Kidney (tissue), 14 donors: ENCODE data around the gene LBH. TPM values are rescaled to one million over a fixed set of nuclear protein-coding genes. Genes with fewer than 3 reads are reported as not detected.
A peak's percentile ranks its signal among the peaks of the same experiment; 100 is the strongest.

ENCODE experiments used
- DNase-seq, 5 donors: peaks; one replicate each; pipeline ENCODE4 v3.0.0-alpha.2; 2013 to 2020
- FAIRE-seq: peaks from 2 replicates; lab custom pipeline; 2012; peaks lifted over from hg19 to GRCh38; lab: Jason Lieb, UNC
- H3K27ac ChIP-seq, 2 donors: one replicate each; pipeline ENCODE4 v1.7.0; 2013; ENCODE audit warnings: low read depth in 2 of 2, low read length in 2 of 2, inconsistent platforms in 1 of 2
- H3K27me3 ChIP-seq: one replicate; pipeline ENCODE4 v1.7.1; 2013; ENCODE audit warnings: low read length, inconsistent platforms; ENCODE audit not compliant: control insufficient read depth, insufficient read depth
- H3K36me3 ChIP-seq, 3 donors: one replicate each; pipeline versions ENCODE4 v1.7.0 to v1.7.1; 2013; ENCODE audit warnings: low read length in 3 of 3, control low read depth in 1 of 3, inconsistent platforms in 1 of 3; ENCODE audit not compliant: insufficient read depth in 3 of 3, control insufficient read depth in 2 of 3
- H3K4me1 ChIP-seq, 3 donors: one replicate each; pipeline versions ENCODE4 v1.7.0 to v1.7.1; 2013; ENCODE audit warnings: low read length in 3 of 3, inconsistent platforms in 1 of 3, low read depth in 1 of 3; ENCODE audit not compliant: control insufficient read depth in 2 of 3, insufficient read depth in 2 of 3
- H3K4me3 ChIP-seq, 3 donors: one replicate each; pipeline versions ENCODE4 v1.7.0 to v1.8.1; 2013; ENCODE audit warnings: low read length in 3 of 3, control low read depth in 1 of 3, inconsistent platforms in 1 of 3
- H3K9ac ChIP-seq, 3 donors: one replicate each; pipeline versions ENCODE4 v1.7.0 to v1.7.1; 2013; ENCODE audit warnings: low read length in 3 of 3, control low read depth in 1 of 3, inconsistent platforms in 1 of 3
- H3K9me3 ChIP-seq, 3 donors: one replicate each; pipeline versions ENCODE4 v1.7.0 to v1.7.1; 2013; ENCODE audit warnings: low read length in 3 of 3, control low read depth in 1 of 3, inconsistent platforms in 1 of 3; ENCODE audit not compliant: control insufficient read depth in 2 of 3, insufficient read depth in 1 of 3
- CTCF ChIP-seq: IDR thresholded peaks from 3 replicates; pipeline ENCODE4 v1.5.1; 2012; ENCODE audit warnings: mild to moderate bottlenecking, moderate library complexity, borderline replicate concordance; ENCODE audit not compliant: insufficient read depth; ENCODE audit errors: extremely low read depth
- intact Hi-C: fragments of 100-400 bp; cut with DNase I; formaldehyde crosslinking; loops from one replicate; pipeline ENCODE4 v1.11.1; 2022
- polyA plus RNA-seq: library from polyadenylated mRNA; stranded (reverse); fragments of 350-450 nt; fragmentation: Illumina TruSeq; extraction: RNeasy Lipid Tissue Mini Kit (QIAGEN cat#74804); gene quantifications from one replicate; pipeline ENCODE4 v1.2.3, GENCODE V29; 2014; ENCODE audit warnings: low read depth, low replicate concordance; ENCODE audit not compliant: insufficient read depth
- total RNA-seq: library from RNA; stranded (reverse); fragmentation: NEBNext Ultra II Directional; extraction: Animal tissue kit (Norgen Biotek cat#: 25700); gene quantifications from one replicate; pipeline ENCODE4 v1.2.1, GENCODE V29; 2021
- donor health status: control.
- donor health status: control.
- donor health status: control.
- donor health status: control.
- donor health status: control.
- donor health status: DM: yes; HTN: yes; CAD: no.
- donor health status: Normal renal cell carcinoma (clear cell type).

The LBH gene
- total and polyA plus RNA-seq, 2 donors from 2014 or later: 27.2 to 81.9 TPM

- DNase-seq (no peak), FAIRE-seq (no peak)
- H3K27ac ChIP-seq: no peak overlapping the region
- no peaks in the 10 kb centered on the region for H3K36me3 ChIP-seq
- H3K9me3 ChIP-seq: no peaks in the 10 kb centered on the region
- H3K9ac ChIP-seq: no peak overlapping the region
- intact Hi-C loops: no loop called here
- H3K27me3 ChIP-seq: no peaks in the 10 kb centered on the region
- H3K4me1 ChIP-seq: no peaks in the 10 kb centered on the region
- no peak overlapping the region for H3K4me3 ChIP-seq
- no peak for TF ChIP-seq CTCF
Measured at GRCh38 chr2:30216157-30216556, 15.2 kb upstream of the LBH start.

- TF ChIP-seq CTCF: no peak
- no peaks in the 10 kb centered on the region for H3K9me3 ChIP-seq
- no peak overlapping the region for H3K9ac ChIP-seq
- H3K4me1 ChIP-seq: no peaks in the 10 kb centered on the region
- no peak overlapping the region for H3K4me3 ChIP-seq
- peak overlapping the region in 1 of 2 donors; percentile 54 for H3K27ac ChIP-seq
- FAIRE-seq (no peak), DNase-seq (peak in 4 of 5 donors; percentile 36 to 91 (median 66))
- intact Hi-C loops: no loop called here
- H3K36me3 ChIP-seq: no peaks in the 10 kb centered on the region
- no peaks in the 10 kb centered on the region for H3K27me3 ChIP-seq
Measured at GRCh38 chr2:30217644-30218337, 13.5 kb upstream of the LBH start.

- H3K27ac ChIP-seq: peak overlapping the region in 1 of 2 donors; percentile 54
- DNase-seq (no peak), FAIRE-seq (no peak)
Measured at GRCh38 chr2:30218338-30218713, 13.0 kb upstream of the LBH start.

More at GRCh38 chr2:30218338-30218713, 13.0 kb upstream of the LBH start:
- intact Hi-C loops: no loop called here
- H3K27me3 ChIP-seq: no peaks in the 10 kb centered on the region
- no peak for TF ChIP-seq CTCF
- no peak overlapping the region for H3K4me3 ChIP-seq
- peaks cover 0 to 2% (median 0%) of the 10 kb centered on the region in 3 donors for H3K4me1 ChIP-seq
- no peak overlapping the region for H3K9ac ChIP-seq
- no peaks in the 10 kb centered on the region for H3K36me3 ChIP-seq
- no peaks in the 10 kb centered on the region for H3K9me3 ChIP-seq
